Activated naive CD8-positive, alpha-beta T cell (primary cell): ENCODE results near the gene OTOF.
A peak's percentile ranks its signal among the peaks of the same experiment; 100 is the strongest.

ENCODE experiments used
- H3K27ac Mint-ChIP-seq: one replicate; pipeline ENCODE4 v1.8.0; 2021; ENCODE audit warnings: mixed read lengths
- H3K27me3 Mint-ChIP-seq: one replicate; pipeline ENCODE4 v1.8.0; 2021; ENCODE audit warnings: mixed read lengths
- H3K36me3 Mint-ChIP-seq: one replicate; pipeline ENCODE4 v1.8.0; 2021; ENCODE audit warnings: mixed read lengths
- H3K4me1 Mint-ChIP-seq: one replicate; pipeline ENCODE4 v1.8.0; 2021; ENCODE audit warnings: low read depth, mixed read lengths
- H3K4me3 Mint-ChIP-seq: one replicate; pipeline ENCODE4 v1.8.0; 2021; ENCODE audit warnings: mild to moderate bottlenecking, mixed read lengths
- H3K9me3 Mint-ChIP-seq: one replicate; pipeline ENCODE4 v1.8.0; 2021; ENCODE audit warnings: low read depth, mixed read lengths

The OTOF gene

GRCh38 chr2:26510344-26510973, 32.5 kb upstream of the OTOF start:
- no peaks in the 10 kb centered on the region for H3K27me3 Mint-ChIP-seq
- H3K36me3 Mint-ChIP-seq: no peaks in the 10 kb centered on the region
- H3K9me3 Mint-ChIP-seq: no peaks in the 10 kb centered on the region
- H3K4me3 Mint-ChIP-seq: no peak overlapping the region
- H3K27ac Mint-ChIP-seq: no peak overlapping the region
- H3K4me1 Mint-ChIP-seq: no peaks in the 10 kb centered on the region

- H3K4me1 Mint-ChIP-seq: peaks cover 2% of the 10 kb centered on the region
- H3K36me3 Mint-ChIP-seq: no peaks in the 10 kb centered on the region
- H3K9me3 Mint-ChIP-seq: no peaks in the 10 kb centered on the region
- H3K4me3 Mint-ChIP-seq: no peak overlapping the region
- H3K27ac Mint-ChIP-seq: no peak overlapping the region
- no peaks in the 10 kb centered on the region for H3K27me3 Mint-ChIP-seq
Measured at GRCh38 chr2:26509141-26509540, 31.2 kb upstream of the OTOF start.

DNA sequence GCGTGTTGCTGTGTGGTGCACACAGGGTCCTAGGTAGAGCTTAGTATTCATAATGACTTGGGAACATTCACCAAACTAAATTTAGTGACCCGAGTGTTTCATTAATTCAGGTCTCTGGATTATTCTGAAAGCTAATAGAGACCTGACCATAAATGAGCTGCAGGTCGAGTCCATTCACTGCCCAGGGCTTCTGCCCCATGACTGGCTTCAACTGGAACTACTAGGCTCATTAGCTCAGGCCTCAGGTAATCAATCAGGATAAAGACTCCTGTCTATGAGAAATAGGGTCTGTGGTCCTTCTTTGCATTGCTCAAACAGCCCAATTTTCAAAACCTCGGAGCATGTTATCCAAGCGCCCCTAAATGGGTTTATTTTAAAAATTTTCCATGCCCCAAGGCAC, 30.0 kb upstream of the OTOF start:
- H3K36me3 Mint-ChIP-seq: no peaks in the 10 kb centered on the region
- H3K4me3 Mint-ChIP-seq: no peak overlapping the region
- no peaks in the 10 kb centered on the region for H3K27me3 Mint-ChIP-seq
- peaks cover 6% of the 10 kb centered on the region for H3K4me1 Mint-ChIP-seq
- H3K9me3 Mint-ChIP-seq: no peaks in the 10 kb centered on the region
- no peak overlapping the region for H3K27ac Mint-ChIP-seq

GRCh38 chr2:26507088-26507487, 29.2 kb upstream of the OTOF start:
- Mint-ChIP-seq H3K9me3 (no peaks in the 10 kb centered on the region), H3K4me3 (no peak overlapping the region), H3K27me3 (no peaks in the 10 kb centered on the region), H3K27ac (no peak overlapping the region), H3K4me1 (peaks cover 6% of the 10 kb centered on the region), H3K36me3 (no peaks in the 10 kb centered on the region)

GRCh38 chr2:26506279-26506678, 28.4 kb upstream of the OTOF start:
- H3K4me1 Mint-ChIP-seq: peaks cover 6% of the 10 kb centered on the region
- H3K27ac Mint-ChIP-seq: no peak overlapping the region
- no peaks in the 10 kb centered on the region for H3K36me3 Mint-ChIP-seq
- no peaks in the 10 kb centered on the region for H3K9me3 Mint-ChIP-seq
- no peaks in the 10 kb centered on the region for H3K27me3 Mint-ChIP-seq
- no peak overlapping the region for H3K4me3 Mint-ChIP-seq

DNA sequence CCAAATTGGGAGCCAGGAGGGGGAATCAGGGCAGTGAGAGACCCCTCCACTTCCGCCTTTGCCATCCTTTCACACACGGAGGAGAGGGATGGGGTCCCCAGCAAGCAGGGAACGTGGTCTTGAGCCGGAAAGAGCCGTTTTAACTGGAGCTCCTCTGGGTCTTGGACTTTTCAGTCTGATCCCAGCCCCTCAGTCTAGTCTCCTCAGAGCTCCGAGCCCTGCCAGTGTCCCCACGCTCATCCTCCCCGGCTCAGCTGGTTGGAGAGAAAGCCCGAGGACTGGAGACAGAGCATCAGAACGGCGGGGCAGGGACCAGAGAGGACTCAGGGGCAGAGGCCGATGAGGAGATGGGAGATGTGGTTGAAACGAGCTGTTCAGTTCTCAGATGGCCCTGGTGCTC, 26.1 kb upstream of the OTOF start:
- peaks cover 6% of the 10 kb centered on the region for H3K4me1 Mint-ChIP-seq
- no peaks in the 10 kb centered on the region for H3K36me3 Mint-ChIP-seq
- H3K9me3 Mint-ChIP-seq: no peaks in the 10 kb centered on the region
- peak overlapping the region; percentile 81 for H3K4me3 Mint-ChIP-seq
- no peaks in the 10 kb centered on the region for H3K27me3 Mint-ChIP-seq
- no peak overlapping the region for H3K27ac Mint-ChIP-seq

- Mint-ChIP-seq H3K9me3 (no peaks in the 10 kb centered on the region), H3K27me3 (no peaks in the 10 kb centered on the region), H3K4me1 (peaks cover 6% of the 10 kb centered on the region), H3K4me3 (peak overlapping the region; percentile 81), H3K36me3 (no peaks in the 10 kb centered on the region), H3K27ac (peak overlapping the region; percentile 64)
Measured at GRCh38 chr2:26503231-26503880, 25.4 kb upstream of the OTOF start.

DNA sequence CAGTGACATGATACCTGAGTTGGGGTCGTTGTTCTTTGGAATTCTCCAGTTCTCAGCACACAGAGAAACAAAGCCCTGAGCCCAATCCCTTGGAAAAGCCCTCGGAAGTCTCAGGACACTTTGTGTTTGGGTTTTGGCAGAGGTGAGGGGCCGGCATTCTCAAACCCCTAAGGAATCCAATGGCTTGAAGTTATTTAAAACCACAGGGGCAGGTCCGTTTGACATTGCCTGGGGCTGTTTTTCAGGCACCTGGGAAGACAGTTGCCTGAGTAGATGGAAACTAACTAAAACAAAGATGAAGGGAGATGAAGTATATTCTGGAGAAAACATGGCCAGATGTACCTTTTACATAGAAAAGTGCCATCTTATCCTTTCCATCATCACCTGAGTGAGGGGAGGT, 22.5 kb upstream of the OTOF start:
- Mint-ChIP-seq H3K27ac (no peak overlapping the region), H3K36me3 (no peaks in the 10 kb centered on the region), H3K4me3 (no peak overlapping the region), H3K4me1 (peaks cover 6% of the 10 kb centered on the region), H3K27me3 (peaks cover 2% of the 10 kb centered on the region), H3K9me3 (no peaks in the 10 kb centered on the region)

GRCh38 chr2:26495705-26496297, 17.9 kb upstream of the OTOF start:
- Mint-ChIP-seq H3K36me3 (no peaks in the 10 kb centered on the region), H3K9me3 (no peaks in the 10 kb centered on the region), H3K4me3 (no peak overlapping the region), H3K4me1 (no peaks in the 10 kb centered on the region), H3K27ac (no peak overlapping the region), H3K27me3 (peaks cover 2% of the 10 kb centered on the region)

GRCh38 chr2:26494891-26495290, 17.0 kb upstream of the OTOF start:
- Mint-ChIP-seq H3K4me3 (no peak overlapping the region), H3K4me1 (no peaks in the 10 kb centered on the region), H3K36me3 (no peaks in the 10 kb centered on the region), H3K27ac (no peak overlapping the region), H3K27me3 (peaks cover 2% of the 10 kb centered on the region), H3K9me3 (no peaks in the 10 kb centered on the region)

GRCh38 chr2:26494199-26494598, 16.3 kb upstream of the OTOF start:
- Mint-ChIP-seq H3K4me1 (no peaks in the 10 kb centered on the region), H3K27ac (no peak overlapping the region), H3K36me3 (no peaks in the 10 kb centered on the region), H3K27me3 (peaks cover 2% of the 10 kb centered on the region), H3K9me3 (no peaks in the 10 kb centered on the region), H3K4me3 (no peak overlapping the region)

- Mint-ChIP-seq H3K27ac (no peak overlapping the region), H3K9me3 (no peaks in the 10 kb centered on the region), H3K27me3 (peaks cover 2% of the 10 kb centered on the region), H3K4me1 (no peaks in the 10 kb centered on the region), H3K36me3 (no peaks in the 10 kb centered on the region), H3K4me3 (no peak overlapping the region)
Measured at GRCh38 chr2:26493566-26493965, 15.6 kb upstream of the OTOF start.

GRCh38 chr2:26492749-26493515, 15.0 kb upstream of the OTOF start:
- Mint-ChIP-seq H3K27me3 (peaks cover 2% of the 10 kb centered on the region), H3K9me3 (no peaks in the 10 kb centered on the region), H3K4me3 (no peak overlapping the region), H3K4me1 (no peaks in the 10 kb centered on the region), H3K36me3 (no peaks in the 10 kb centered on the region), H3K27ac (no peak overlapping the region)

DNA sequence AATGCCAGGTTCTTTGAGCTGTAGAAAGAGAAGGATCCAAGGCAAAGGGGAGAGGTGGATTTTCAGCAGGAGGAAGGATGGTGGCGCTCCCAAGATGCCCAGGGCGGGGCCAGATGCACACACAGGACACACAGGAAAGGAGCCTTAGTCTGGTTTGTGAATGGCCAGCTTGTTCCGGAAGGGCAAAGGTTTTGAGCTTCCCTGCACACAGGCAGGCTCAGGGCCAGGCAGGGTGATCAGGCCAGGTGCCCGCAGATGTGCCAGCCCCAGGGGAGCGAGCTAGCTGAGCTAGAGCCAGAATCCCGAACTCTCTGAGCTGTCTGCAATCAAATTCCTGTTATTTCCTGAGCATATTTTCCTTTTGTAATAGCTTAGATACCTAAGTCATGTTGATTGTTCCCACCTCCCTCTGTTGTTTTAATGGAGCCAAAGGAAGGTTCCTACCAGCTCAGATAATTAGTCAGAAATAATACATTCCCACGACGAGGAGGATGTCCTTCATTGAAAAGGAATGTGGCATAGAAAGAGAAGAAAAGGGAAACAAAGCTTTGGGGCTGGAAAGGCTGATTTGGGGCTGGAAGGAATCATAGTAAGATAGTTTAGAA, 13.7 kb upstream of the OTOF start:
- H3K27ac Mint-ChIP-seq: no peak overlapping the region
- H3K36me3 Mint-ChIP-seq: no peaks in the 10 kb centered on the region
- H3K27me3 Mint-ChIP-seq: no peaks in the 10 kb centered on the region
- no peak overlapping the region for H3K4me3 Mint-ChIP-seq
- H3K4me1 Mint-ChIP-seq: no peaks in the 10 kb centered on the region
- H3K9me3 Mint-ChIP-seq: no peaks in the 10 kb centered on the region
